Non-pigmented ciliary epithelial cell (primary cell): Measurements from ENCODE around the gene TMEM191B.
"Not testable (repeated sequence)": the region's sequence is repeated elsewhere in the genome, so short reads cannot be mapped to it uniquely, and the experiment has no call there.

ENCODE experiments used
- DNase-seq: peaks from one replicate; pipeline ENCODE4 v3.0.0-alpha.2; 2010; ENCODE audit warnings: low read depth

Gene TMEM191B

DNA sequence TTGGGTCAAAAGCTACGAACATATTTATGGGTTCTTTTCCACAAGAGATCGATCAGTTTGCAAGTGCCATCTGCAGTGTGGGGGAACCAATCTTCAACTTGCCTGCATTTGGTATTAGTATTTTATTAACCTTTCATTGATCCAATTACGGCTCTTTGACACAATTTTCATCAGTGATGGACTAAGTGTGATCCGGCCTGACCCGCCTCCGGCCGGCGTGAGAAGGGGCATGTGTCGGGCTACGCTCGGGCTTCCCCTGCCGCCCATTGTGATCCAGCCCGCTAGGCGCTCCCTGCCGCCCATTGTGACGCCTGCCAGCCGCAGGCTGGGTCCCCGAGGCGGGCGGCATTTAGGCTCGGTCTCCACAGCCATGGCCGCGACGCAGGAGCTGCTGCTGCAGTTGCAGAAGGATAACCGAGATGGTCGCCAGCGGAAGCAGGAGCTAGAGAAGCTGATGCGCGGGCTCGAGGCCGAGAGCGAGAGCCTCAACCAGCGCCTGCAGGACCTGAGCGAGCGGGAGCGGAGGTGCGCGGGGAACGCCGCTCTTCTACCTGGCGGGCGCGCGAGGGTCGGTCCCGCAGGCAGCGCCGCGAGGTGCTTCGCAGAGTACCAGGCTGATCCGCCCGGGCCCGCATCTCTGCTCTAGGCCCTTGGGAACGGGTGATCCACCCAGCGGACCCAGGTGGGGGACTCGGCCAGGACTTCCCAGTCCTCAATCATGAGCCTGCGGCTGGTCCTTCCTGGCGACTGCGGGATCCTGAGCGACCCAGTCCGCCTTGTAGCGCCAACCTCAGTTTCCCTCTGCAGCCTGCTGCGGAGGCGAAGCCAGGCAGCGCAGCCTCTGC, at the start of gene TMEM191B:
Gene TMEM191B, plus strand, starts transcription at position 51 of the 845 bp plus-strand sequence. Its CDS starts 179 bp downstream, at position 230.
- DNase-seq, result not testable (repeated sequence)

DNA sequence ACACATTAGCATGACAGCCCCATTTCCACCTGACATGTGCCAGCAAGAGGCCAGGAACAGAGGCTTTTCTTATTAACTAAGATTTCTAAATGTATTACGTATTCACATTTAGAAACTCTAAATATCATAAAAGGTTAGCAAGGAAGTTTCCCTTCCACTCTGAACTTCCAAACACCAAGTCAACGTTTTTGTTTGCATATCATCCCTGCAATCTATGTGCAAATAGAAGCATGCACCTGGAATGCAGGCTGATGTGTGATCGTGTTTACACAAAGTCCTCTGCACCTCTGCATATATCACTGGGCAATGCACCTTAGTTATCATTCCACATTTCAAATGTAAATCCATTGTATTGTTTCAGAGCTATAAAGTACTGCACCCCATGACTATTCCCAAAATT, 31.4 kb upstream of the TMEM191B start:
- DNase-seq, result not testable (repeated sequence)

DNA sequence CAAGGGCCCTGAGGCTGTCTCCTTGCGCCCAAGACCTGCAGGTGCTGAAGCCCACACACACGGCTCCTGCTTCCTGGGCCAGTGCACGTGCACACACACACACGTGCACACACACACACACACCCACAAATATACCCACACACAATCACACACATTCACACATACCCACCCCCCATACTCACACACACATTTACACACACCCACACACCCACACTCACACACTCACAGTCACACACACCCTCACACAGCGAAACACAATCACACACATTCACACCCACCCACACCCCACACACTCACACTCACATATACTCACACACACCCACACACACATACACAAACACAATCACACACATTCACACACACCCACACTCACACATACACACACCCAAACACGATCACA, 16.3 kb upstream of the TMEM191B start:
- DNase-seq, result not testable (repeated sequence)

DNA sequence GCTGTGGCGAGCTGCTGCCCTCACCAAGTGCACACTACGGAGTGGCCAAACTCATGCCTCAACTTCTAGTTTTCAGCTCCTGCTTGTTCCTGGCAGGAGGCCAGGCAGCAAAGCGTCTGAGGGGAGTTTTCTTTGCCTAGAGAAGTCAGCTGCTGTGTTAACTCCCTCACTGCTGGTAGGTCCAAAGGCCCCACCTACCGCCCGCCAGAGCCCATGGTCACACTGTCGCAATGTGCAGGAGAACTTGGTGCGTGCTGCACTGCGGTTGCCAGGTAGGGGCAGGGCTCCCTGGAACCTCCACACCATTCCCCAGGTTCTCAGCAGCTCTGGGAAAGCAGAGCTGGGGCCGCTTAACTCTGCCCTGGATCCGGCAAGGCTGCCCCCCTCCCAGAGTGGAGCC, 15.2 kb upstream of the TMEM191B start:
- DNase-seq, result not testable (repeated sequence)

DNA sequence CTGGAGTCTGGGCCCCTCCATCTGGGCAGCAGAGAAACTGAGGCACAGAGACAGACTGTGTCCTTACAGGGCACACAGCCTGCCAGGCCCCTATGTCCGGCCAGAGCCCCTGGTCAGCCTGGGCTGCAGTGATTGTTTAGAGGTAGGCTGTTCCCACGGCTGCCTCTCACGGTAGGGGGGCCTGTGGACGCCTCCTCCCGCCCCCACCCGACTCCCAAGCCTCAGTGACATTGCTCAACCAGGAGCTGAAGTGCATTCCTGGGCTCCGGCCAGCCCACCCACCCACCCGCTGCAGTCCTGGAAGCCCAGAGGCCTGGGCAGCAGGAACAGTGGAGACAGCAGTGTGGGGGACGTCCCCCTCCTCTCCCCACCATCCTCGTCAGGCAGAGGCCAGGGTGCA, 14.1 kb upstream of the TMEM191B start:
- not testable (repeated sequence) for DNase-seq

DNA sequence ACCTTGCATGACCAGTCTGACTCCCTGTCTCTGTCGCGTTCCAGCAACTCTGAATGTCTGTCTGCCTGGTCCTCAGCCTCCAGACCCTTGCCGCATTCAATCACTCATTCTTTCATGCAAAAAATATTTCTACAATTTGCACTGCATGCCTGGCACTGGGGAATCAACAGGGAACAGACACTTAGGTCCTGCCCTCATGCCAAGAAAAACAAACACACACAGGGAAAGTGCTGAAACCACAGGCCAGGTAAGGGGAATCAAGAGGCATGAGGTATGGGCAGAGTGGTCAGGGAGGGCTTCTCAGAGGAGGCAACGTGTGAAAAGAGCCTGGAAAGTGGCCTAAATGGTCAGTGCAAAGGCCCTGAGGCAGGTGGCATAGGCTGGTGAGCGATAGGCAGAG, 9.5 kb upstream of the TMEM191B start, which contains the start of gene GGTLC3:
Gene GGTLC3, minus strand, starts transcription at position 101 of the 400 bp plus-strand sequence. CDS start 264 bp downstream, outside the sequence.
- DNase-seq, result not testable (repeated sequence)

DNA sequence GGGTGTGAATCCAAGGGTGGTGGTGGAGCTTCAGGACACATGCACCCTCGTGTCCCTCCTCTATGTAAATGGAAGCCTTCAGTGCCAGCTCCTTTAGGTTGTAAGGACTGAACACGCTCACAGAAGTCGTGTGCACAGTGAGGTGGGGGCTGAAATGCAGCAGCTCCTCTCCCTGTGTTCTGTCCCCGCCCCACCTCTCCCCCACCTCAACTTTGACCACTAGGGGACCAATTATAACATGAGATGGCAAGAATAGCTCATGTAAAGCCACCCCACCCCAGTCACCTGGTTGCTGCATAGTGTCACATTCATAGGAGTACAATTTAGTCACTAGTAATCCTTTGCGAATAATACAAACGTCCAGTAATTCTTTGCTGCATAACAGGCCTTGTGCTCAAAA, 4.8 kb upstream of the TMEM191B start:
- not testable (repeated sequence) for DNase-seq

DNA sequence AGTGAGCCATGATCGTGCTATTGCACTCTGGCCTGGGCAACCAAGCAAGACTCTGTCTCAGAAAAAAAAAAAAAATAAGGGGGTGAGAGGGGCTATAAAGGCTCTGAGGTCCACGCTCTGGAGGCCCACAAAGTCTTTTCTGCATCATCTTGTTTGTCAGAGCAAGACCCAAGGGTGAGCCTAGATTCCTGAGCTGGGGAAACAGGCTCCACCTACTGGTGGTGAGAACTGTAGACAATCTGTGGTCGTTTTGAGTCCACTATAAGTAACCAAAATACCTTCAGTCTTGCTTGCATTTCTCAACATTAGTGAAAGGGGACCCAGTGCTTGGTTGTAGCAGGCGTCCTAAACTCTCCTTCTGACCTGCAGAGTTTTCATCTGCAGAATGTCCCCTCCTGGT, 4.3 kb upstream of the TMEM191B start:
- not testable (repeated sequence) for DNase-seq

DNA sequence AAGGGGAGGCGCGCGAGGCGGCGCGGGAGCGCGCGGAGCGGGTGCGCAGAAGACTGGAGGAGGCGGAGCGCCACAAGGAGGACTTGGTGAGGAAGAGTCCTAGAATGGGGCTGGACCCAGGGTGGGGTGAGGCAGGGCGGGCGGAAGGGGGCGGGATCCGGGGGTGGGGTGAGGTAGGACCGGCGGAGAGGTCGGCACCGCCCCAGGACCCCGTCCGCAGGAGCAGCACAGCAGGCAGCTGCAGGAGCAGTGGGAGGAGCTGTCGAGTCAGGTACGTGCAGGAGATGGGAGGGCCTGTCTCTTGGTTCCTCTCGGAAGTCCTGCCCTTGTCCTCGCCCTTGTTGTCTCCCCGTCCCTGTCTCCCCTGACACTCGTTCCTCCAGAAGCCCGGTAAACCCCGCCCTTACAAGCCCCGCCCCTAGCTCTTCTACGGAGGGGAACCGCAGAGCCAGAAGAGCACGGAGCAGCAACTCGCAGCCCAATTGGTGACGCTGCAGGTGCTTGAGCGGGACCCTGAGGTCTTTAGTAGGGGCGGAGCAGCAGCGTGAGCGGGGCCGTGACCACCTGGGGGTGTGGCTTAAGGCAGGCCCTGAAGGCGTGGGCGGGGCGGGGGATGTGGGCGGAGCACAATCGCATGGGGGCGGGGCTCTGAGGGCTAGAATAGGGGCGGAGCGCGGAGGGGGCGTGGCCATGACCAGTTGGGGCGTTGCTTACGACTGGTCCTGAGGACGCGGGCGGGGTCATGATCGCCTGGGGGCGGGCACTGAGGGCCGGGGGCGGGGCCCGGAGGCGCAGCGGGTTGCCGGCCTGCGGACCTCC, 1.2 kb downstream of the TMEM191B start:
- DNase-seq, result not testable (repeated sequence)

DNA sequence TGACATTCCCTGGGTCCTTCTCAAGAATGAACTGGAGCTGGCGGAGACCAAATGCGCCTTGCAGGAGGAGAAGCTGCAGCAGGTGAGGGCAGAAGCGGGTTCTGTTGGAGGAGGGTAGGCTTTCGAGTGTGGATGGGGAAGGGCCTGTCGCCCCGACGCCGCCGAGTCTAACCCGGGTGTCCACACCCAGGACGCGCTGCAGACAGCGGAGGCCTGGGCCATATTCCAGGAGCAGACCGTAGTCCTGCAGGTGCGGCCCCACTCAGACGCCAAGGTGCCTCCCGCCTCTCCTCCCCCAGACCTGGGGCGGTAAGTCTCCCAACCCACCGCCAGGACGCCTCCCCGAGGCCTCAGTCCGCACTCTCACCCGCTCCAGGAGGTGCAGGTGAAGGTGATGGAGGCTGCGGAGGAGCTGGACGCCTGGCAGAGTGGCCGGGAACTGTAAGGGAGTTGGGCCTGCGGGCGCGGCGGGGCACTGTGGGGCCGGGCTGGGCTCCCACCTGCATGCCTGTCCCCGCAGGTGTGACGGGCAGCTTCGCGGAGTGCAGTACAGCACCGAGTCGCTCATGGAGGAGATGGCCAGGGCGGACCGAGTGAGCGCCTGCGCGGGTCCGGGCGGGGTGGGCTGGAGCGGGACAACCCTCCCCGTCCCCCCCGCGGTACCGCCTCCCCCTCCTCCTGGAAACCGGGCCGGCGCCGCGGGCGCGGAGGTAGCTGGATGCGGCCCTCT, 2.0 kb downstream of the TMEM191B start:
- DNase-seq, result not testable (repeated sequence)

DNA sequence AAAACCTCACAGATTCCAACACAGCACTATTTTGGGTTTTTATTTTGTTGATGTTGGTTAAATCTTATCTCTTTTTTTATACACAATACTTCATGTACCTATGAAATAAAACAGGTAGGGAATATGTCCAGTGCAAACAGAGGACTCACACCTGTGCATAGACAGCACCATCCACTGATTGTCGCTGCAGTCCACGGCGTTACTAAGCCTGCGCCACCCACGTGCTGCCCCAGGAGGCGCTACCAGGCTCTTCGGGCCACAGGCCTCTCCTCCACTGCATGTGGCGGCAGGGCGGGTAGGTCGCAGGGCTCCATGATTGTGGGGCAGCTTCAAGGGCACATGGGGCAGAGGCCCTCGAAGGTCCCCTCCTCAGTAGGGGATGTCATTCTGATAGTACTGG, 6.0 kb downstream of the TMEM191B start:
- DNase-seq, result not testable (repeated sequence)

DNA sequence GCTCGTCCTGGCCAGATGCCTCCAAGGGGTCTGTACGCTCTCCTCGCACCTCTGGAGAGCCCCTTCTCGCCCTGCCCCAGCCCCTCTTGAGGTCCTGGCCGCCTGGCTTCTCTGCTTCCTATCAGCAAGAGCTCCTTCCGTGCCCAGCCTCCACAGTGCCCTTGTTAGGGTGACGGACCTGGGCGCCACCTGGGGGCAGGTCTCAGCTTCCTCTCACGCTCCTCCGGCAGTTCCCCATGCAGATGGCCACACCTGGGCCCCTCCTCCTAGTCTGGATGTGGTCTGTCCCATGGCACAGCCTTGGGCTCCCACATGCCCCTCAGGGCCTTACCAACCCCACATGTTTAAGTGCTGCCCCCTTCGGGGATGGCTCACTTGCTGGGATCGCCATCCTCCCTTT, 6.7 kb downstream of the TMEM191B start:
- DNase-seq, result not testable (repeated sequence)

DNA sequence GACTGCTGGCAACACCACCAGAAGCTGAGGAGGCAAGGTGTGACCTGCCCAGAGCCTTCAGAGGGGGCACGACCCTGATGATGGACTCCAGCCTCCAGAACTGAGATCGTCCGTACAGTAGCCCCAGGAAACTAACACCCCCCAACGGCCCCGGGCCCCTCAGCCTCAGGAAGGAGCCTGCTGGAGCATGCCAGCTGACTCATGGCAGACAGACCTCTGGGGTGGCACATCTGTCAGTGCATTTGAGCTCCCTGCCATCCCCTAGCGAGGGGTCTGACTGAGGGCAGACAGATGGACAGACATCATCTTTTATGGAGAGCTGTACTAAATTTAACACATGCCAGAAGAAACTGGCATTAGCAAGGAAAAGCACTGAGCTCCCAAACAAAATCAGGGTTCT, 12.4 kb downstream of the TMEM191B start:
- not testable (repeated sequence) for DNase-seq

DNA sequence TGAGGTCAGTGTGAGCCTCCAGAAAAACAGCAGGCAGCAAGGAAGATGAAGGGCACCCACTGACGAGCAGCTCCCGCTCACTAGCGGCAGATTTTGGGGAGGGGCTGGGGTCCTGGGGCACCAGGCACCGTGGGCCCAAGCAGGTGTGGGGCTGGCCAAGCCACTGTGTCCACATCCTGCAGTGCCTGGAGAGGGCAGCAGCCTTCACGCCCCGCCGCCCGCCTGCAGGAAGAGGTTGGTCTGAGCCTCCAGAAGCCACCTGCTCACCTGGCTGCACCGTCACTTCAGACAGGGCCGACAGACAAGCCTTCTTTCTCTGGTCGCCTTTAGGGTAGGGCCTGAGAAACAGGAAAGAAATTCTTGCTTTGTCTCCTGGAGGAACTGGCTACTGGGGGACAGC, 15.8 kb downstream of the TMEM191B start:
- not testable (repeated sequence) for DNase-seq

DNA sequence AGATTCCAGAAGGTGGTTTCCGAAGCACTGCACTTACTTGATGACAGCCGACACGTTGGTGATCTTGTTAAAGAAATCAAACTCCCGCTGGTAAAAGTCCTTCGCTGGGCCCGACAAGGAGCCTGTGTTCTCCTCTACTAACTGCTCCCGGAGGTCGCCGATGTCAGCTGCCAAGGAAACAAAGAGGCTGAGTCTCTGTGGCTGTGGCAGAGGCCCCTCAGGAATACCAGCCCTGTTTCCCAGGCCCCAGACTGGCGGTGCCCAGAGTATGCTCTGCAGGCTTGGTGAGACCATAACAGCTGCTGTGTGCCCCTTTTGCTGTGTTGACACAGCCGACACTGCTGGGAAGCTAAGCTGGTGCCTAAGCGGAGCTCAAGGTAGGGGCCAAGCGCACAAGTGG, 17.0 kb downstream of the TMEM191B start:
- not testable (repeated sequence) for DNase-seq

DNA sequence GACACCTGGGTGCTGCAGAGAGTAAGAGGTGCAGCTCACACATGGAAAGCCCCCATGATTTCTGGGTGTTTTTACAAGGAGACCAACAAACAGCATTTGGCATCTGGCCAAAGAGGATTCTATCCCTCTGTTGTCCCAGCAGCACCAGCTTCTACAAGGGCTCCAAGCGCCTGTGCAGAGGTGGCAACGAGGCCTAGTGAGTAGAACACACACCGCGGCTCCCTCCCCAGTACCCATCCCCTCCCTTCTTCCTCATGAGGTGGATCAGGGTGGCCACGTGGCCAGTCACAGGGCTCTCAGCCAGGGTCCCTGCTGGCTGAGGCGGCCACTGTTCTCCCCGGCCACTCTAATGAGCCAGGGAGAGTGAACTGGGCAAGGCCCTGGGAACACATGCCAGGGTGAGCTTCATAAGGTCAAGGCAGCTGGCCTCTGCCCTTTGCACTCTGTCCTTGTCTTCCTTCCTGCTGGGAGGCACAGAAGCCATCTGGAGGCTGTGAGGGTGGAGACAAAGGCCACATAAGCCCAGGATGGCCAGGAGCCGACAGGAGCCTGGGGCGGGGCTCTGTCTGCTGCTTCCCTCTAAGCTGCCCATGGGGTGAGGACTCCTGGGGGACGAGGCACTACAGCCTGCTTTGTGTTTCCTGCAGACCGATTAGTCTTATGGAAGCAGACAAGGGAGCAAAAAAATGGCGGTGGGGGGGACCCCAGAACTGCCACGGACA, 22.0 kb downstream of the TMEM191B start:
- DNase-seq, result not testable (repeated sequence)

DNA sequence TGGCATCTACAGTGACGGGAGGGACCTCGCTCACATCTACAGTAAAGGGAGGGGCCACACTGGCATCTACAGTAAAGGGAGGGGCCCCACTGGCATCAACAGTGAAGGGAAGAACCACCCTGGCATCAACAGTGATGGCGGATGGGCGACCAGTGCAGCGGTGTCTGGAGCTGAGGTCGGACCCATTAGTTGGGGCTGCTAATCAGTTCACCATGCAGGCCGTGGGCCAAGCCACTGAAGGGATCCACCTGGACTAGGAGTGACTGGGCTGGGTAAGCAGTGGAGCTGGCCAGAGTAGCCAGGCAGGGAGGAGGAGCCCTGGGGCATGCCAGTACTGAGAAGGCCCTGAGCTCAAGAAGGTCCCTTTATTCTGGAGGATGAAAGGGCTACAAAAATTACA, 23.4 kb downstream of the TMEM191B start:
- DNase-seq, result not testable (repeated sequence)

DNA sequence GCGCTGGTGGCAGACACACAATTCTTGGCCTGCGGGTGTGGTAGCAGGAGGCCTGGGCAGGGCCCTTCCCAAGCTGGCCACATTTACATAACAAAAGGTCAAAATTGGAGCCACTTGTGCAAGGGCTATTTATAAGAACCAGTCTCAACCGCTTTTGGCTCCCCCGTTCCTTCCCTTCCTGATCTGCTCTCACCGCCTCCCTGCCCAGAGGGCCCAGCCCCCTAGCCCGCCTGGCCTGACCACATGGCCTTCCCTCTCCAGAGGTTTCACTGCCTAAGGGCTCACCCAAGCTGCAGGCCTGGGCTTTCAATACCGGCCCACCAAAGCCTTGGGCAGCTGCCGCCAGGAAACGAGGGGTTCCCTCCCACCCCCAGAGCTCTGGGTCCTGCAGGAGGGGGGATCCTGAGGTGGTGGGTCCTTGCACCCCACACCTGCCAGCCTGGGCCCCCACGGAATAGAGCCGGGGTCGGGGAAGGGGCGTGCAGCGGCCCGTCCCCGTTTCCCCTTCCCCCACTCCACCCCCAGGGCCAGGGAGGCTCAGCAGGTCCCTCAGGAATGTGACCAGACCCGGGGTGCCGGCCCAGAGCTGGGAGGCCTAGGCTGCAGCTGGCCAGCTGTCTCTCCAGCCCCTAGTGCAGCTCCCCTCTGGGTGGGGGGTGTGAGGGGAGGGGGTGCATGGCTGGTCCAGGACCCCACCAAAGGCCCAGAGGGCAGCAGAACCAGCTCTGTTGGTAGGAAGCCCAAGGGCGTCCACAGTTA, 25.4 kb downstream of the TMEM191B start:
- not testable (repeated sequence) for DNase-seq

DNA sequence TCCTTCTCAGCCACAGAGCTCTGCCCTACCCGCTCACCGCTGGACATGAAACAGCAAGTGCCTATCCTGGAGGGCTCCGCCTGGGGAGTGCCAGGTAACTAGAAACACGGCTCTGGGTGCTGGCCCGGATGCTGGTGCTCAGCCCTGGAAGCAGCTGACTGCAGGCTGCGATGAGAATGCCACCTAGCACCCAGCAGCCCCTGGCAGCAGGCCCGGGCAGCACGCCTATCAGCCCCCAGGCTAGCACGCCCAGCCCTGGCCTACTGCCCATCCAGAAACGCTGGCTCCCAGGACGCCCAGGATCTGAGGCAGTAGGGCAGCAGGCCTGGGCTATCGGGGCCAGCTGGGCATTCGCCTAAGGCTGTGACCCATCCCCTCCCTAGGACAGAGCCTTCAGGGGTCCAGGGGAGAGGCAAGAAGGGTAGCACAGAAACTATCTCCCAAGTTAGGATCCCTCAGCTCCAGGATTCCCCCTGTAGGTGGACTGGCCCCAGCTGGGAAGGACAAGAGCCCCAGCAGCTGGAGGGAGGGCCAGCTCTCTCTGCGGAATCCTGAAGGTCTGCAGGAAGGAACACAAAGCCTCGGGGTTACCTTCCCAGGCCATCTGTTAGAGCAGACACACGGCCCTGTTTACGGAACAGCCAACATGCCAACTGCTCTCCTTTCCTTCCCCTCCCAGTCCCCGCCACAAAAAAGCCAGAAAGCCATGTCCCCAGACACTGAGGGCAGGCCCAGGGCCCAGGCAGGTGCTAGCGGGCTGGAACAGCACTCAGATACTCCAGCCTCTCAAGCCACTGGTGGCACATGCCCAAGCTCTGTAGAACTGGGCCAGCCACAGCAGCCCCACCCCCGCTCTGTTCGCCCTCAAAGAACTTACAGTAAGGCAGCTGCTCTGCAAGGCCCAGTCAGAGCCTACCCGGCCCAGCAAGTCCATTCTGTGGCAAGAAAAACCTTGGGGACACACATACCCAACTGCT, 27.0 kb downstream of the TMEM191B start:
- not testable (repeated sequence) for DNase-seq
